GM18520 (cell line): ENCODE results near the gene RPL21.
"Not testable (repeated sequence)": the region's sequence is repeated elsewhere in the genome, so short reads cannot be mapped to it uniquely, and the experiment has no call there.

Source experiments
- ATAC-seq: cut with Tn5 transposase; IDR thresholded peaks from one replicate; pipeline ENCODE4 v1.9.1; 2021; ENCODE audit not compliant: unreplicated experiment

The RPL21 gene

GRCh38 chr13:27288392-27288791, 37.0 kb downstream of the RPL21 start:
- ATAC-seq: no peak

- no peak for ATAC-seq
Observed at GRCh38 chr13:27289011-27289665, 37.8 kb downstream of the RPL21 start.

GRCh38 chr13:27290715-27291114, 39.4 kb downstream of the RPL21 start:
- ATAC-seq: no peak

GRCh38 chr13:27291967-27292366, 40.6 kb downstream of the RPL21 start:
- ATAC-seq: not testable (repeated sequence)

GRCh38 chr13:27293076-27293691, 41.8 kb downstream of the RPL21 start:
- no peak for ATAC-seq

- ATAC-seq: no peak
Observed at GRCh38 chr13:27293873-27294515, 42.6 kb downstream of the RPL21 start.

GRCh38 chr13:27295096-27295495, 43.7 kb downstream of the RPL21 start:
- ATAC-seq: no peak

- no peak for ATAC-seq
Observed at GRCh38 chr13:27295660-27296059, 44.3 kb downstream of the RPL21 start.

GRCh38 chr13:27296496-27296895, 45.1 kb downstream of the RPL21 start:
- ATAC-seq: no peak

- no peak for ATAC-seq
Observed at GRCh38 chr13:27298849-27299248, 47.5 kb downstream of the RPL21 start.

- not testable (repeated sequence) for ATAC-seq
Observed at GRCh38 chr13:27300406-27300805, 49.0 kb downstream of the RPL21 start.

GRCh38 chr13:27300941-27301586, 49.7 kb downstream of the RPL21 start:
- no peak for ATAC-seq

GRCh38 chr13:27302643-27303262, 51.4 kb downstream of the RPL21 start:
- ATAC-seq: no peak

GRCh38 chr13:27304099-27304498, 52.7 kb downstream of the RPL21 start:
- ATAC-seq: no peak

- ATAC-seq: no peak
Observed at GRCh38 chr13:27304611-27305010, 53.3 kb downstream of the RPL21 start.
